Anterior cingulate cortex (tissue), 58 donors: ENCODE results near the gene COL20A1.

Experiments used
- DNase-seq, 58 donors: peaks; one replicate each; lab custom pipeline; 2025; lab: John Stamatoyannopoulos, UW

The COL20A1 gene

DNA sequence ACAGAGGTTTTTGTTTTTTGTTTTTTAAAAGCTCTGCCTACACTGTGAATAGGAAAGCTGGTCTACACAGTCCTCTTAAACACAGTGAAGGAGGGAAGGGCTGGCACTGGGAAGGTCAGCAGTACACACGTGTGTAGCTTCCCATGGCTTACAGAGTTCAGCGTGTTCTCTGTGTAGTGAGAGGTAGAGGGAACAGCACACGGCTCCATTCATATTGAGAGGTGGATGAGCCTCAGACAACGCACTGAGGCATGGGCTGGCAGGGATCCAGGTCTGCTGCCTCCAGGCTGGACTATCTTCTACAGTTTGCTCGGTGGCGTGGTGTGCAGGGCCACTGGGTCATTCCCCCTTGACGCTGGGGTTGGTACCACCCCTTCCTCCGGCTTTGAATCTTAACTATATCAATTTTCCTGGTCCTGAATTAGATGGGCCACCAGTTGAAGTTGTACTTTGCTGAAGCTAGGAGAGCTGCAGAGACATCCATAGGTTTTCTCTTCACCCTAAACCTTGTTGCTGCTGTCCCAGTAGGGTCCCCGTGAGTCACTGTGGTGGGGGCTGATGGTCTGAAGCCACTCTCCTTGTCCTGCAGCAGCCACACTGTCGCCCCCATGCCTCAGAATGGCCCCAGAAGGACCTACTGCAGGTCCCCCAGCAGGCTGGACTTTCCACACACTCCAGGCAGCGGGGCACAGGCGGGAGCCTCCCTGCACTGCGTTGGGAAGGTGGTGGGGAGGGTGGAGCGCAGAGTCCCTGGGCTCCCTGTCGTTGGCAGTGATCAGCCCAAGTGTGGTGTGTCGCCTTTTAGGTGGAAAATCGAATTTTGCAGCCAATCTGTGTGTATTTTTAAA is 18.4 kb upstream of the COL20A1 start:
- peak in 1 of 58 donors; percentile 11 for DNase-seq

DNA sequence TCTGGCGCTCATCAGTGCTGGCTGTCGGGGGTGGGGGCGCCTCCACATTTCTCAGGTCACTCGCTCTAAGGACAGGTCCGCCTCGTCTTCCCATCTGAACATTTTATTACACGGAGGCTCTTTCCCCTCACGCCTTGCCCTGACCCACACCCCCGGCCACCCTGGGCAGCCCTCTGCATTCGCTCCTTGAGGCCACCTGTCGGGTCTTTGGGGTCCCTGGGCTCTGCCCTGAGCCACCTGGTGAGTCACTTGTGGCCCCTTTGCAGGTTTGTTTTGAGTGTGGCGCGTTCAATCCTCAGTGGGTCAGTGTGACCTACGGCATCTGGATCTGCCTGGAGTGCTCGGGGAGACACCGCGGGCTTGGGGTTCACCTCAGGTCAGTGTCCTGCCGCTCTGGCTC is 17.2 kb upstream of the COL20A1 start:
- no peak for DNase-seq

GRCh38 chr20:63276956-63277355 is 16.0 kb upstream of the COL20A1 start:
- no peak for DNase-seq

DNA sequence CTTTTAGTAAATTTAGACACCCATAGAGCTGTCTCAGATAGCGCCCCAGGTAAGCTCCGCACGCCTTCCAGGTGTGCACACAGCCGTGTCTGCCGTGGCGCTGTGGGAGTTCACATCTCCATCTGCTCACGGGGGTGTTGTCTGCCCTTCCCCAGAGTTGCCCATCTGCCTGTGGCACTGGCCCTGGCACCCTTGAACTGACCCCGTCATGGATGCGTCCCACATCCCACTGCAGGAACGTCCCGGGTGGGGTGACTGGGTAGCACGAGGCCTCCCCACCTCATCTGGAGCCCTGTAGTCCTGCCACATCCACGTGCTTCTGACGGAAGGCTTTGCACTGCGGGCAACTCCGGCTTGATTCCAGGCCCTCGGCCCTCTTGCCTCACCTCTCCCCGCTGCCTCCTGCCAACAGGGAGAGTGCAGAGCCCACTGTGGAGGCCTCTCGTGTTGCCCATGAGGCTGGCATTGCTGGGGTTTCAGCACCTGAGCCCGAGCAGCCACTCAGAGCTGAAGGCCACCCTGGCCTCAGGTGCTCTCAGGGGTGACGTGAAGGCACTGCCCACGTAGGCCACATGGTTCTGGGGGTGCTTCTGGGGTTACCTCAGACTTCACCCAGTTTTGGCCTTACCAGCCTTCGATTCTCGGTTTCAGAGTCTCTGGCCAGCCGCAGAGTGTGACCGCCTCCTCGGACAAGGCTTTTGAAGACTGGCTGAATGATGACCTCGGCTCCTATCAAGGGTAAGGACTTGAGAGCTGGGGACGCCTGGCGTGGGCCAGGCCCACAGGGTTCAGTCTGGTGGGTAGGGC is 15.3 kb upstream of the COL20A1 start:
- no peak for DNase-seq

DNA sequence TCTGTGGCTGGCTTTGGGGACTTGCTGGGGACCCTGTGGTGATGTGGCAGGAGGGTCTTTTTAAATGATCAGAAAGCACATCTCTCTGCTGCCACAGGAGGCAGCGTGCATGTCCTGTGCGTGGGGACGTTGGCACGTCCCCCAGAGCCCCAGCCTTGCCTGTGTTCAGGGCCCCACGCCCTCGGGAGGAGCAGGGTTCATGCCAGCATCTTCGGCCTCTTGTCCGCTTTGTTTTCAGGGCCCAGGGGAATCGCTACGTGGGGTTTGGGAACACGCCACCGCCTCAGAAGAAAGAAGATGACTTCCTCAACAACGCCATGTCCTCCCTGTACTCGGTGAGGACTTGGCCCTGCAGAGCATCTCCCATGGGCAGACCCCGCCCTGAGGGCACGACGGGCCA is 14.3 kb upstream of the COL20A1 start:
- no peak for DNase-seq

DNA sequence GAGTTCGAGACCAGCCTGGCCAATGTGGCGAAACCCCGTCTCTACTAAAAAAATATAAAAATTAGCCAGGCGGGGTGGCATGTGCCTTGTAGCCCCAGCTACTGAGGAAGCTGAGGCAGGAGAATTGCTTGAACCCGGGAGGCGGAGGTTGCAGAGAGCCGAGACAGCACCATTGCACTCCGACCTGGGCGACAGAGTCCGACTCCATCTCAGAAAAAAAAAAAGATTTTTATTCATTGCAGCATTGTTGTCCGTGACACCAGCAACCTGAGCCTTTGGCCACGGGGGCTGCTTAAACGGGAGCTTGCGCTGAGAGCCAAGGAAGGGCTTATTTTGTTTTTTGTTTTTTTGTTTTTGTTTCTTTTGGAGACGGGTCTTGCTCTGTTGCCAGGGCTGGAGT is 13.1 kb upstream of the COL20A1 start:
- no peak for DNase-seq

DNA sequence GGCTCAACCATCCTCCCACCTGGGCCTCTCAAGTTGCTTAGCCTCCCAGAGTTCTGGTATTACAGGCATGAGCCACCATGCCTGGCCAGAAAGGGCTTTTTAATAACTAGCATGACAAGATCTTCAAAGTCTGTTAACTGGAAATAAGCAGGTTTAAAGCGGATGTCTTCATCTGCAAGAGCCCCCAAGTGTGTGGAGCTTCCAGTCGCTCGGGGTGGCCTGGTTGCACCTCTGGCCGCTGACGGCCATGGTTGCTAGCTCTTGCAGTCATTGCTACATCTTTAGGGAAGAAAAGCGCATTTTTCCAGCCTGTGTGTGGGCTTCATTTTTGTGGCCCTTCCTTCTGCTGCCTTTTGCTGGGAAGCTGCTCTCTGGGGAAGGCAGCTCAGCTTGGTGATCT is 12.6 kb upstream of the COL20A1 start:
- no peak for DNase-seq

GRCh38 chr20:63280929-63281545 is 11.9 kb upstream of the COL20A1 start:
- no peak for DNase-seq

- DNase-seq: no peak
Observed at GRCh38 chr20:63281742-63282665, 11.0 kb upstream of the COL20A1 start.

- no peak for DNase-seq
Observed at GRCh38 chr20:63282946-63283345, 10.0 kb upstream of the COL20A1 start.

DNA sequence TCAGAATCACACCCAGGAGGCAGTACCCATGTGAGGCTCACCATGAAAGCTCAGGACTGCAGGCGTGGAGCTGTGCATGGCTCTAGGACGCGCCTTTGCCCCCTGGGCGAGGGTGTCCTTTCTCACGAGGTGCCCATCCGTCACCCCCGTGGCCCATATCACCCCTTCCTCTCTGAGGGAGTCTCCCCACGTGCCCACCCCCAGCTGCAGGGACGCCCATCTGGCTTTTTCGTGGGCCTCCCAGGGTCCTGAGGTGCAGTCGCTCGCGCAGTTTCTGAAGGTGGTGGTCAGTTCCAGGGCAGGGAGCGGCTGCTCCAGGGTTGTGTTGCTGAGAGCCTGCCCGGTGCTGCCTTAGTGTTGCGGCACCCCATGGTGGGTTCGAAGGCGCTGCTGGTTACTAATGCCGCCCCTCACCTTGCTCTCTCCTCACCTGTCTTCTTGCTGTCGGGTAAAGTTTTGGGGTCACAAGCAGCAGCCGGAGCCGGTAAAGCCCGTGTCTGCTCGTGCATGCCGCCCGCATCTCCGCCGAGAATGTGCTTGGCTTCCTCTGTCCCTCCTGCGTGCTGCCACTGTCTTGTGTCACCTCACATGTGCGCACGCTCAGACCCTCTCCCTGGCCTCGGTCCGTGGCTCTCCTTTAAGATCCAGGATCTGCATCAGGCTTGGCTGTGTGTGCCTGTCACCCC is 9.4 kb upstream of the COL20A1 start:
- DNase-seq: no peak

DNA sequence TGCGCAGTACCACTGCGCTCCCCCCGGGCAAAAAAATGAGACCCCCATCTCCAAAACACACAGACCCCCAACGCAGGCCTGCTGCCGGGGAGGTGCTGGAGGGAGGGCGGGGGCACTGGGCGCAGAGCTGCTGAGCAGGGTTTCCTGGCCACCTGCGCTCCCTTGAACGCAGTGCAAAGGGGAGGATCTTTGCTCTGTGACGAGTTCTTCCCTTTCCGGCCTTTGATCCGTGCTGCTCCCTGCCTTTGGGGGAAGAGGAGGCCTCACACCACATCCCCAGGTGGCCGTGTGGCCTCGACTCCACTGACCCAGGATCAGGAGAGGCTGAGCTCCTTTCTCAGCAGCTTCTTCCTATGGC is 8.9 kb upstream of the COL20A1 start:
- no peak for DNase-seq

DNA sequence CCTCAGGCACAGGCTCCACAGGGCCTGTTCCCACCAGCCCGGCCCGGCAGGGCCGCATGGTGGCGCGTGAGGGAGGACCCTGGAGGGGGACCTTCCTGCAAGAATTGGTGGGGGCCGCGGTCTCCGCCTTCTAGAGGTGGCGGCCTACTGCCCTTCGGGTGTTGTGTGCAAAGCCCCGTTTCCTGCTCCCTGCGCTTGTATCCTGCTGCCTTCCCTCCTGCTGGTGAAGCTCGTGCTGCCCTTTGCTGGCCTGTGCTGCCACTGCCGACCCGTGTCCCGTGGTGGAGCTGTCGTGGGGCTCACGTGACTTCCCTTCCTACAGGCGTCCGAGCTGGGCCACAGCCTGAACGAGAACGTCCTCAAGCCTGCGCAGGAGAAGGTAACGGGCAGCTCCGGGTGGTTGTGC is 8.4 kb upstream of the COL20A1 start:
- DNase-seq: no peak

- no peak for DNase-seq
Observed at GRCh38 chr20:63284981-63285524, 7.9 kb upstream of the COL20A1 start.

- DNase-seq: no peak
Observed at GRCh38 chr20:63285636-63286615, 7.1 kb upstream of the COL20A1 start.

- no peak for DNase-seq
Observed at GRCh38 chr20:63286781-63287696, 5.9 kb upstream of the COL20A1 start.
